ENCODE results near the gene EIF4G3. TPM values are rescaled to one million over a fixed set of nuclear protein-coding genes. Genes with fewer than 3 reads are reported as not detected.
A peak's percentile ranks its signal among the peaks of the same experiment; 100 is the strongest.
"Not testable (repeated sequence)": the region's sequence is repeated elsewhere in the genome, so short reads cannot be mapped to it uniquely, and the experiment has no call there.

The EIF4G3 gene
- total RNA-seq, 2 experiments from 2014 or later, result 47.0 to 55.0 TPM

- intact Hi-C loops (cut with DNase I, micrococcal nuclease), result no loop called here
- Mint-ChIP-seq H3K27ac (no peak overlapping the region), H3K4me3 (no peak overlapping the region), H3K36me3 (ENCODE audit: low read depth) (no peaks in the 10 kb centered on the region), H3K27me3 (no peaks in the 10 kb centered on the region), H3K9me3 (ENCODE audit: low read depth) (no peaks in the 10 kb centered on the region), H3K4me1 (no peaks in the 10 kb centered on the region)
- POLR2A ChIA-PET, result interaction anchor here (0.6 kb wide), 1 partner anchor 844 kb away, joined by 4 read pairs; no protein-coding TSS in a partner anchor
- CTCF ChIA-PET, result interaction anchor here (0.8 to 3.5 kb wide), 2 partner anchors 8 to 11 kb away, joined by 6 to 23 read pairs; no protein-coding TSS in a partner anchor
- DNase-seq (no peak), ATAC-seq (no peak)
Measured at GRCh38 chr1:21184276-21184675, 7.6 kb upstream of the EIF4G3 start.

- DNase-seq, result no peak
- H3K4me1 Mint-ChIP-seq, result peaks cover 2% of the 10 kb centered on the region
- H3K27me3 Mint-ChIP-seq, result no peaks in the 10 kb centered on the region
- POLR2A ChIA-PET, result no interaction called here
- ATAC-seq, result no peak
- intact Hi-C loops (cut with DNase I, micrococcal nuclease), result no loop called here
- H3K4me3 Mint-ChIP-seq, result no peak overlapping the region
- CTCF ChIA-PET, result interaction anchor here (0.6 to 2.4 kb wide), 2 partner anchors 13 to 42 kb away, joined by 3 to 7 read pairs; no protein-coding TSS in a partner anchor
- H3K9me3 Mint-ChIP-seq (ENCODE audit: low read depth), result no peaks in the 10 kb centered on the region
- H3K36me3 Mint-ChIP-seq (ENCODE audit: low read depth), result no peaks in the 10 kb centered on the region
- H3K27ac Mint-ChIP-seq, result no peak overlapping the region
Measured at GRCh38 chr1:21182181-21182731, 5.6 kb upstream of the EIF4G3 start.

GRCh38 chr1:21178271-21178670 lies 1.6 kb upstream of the EIF4G3 start:
- intact Hi-C loops (cut with DNase I, micrococcal nuclease), result loop anchor here (5.0 to 10.0 kb wide), 6 partner anchors 156 to 849 kb away; partner anchors contain the start of gene HP1BP3 (in 1 of the 2)
- CTCF ChIA-PET, result interaction anchor here (0.7 to 1.7 kb wide), 4 partner anchors 9 to 517 kb away, joined by 4 to 7 read pairs (median 4); no protein-coding TSS in a partner anchor
- POLR2A ChIA-PET; ATAC-seq; H3K4me3 Mint-ChIP-seq; H3K27ac Mint-ChIP-seq; H3K9me3 Mint-ChIP-seq (ENCODE audit: low read depth); H3K27me3 Mint-ChIP-seq; DNase-seq: not testable (repeated sequence)
- H3K36me3 Mint-ChIP-seq (ENCODE audit: low read depth), result peaks cover 18% of the 10 kb centered on the region
- H3K4me1 Mint-ChIP-seq, result peaks cover 21% of the 10 kb centered on the region

- H3K27me3 Mint-ChIP-seq, result no peaks in the 10 kb centered on the region
Measured at GRCh38 chr1:21175670-21176581, 771 bp downstream of the EIF4G3 start.

GRCh38 chr1:21175324-21175669 lies 1.4 kb downstream of the EIF4G3 start:
- Mint-ChIP-seq H3K36me3 (ENCODE audit: low read depth) (peaks cover 32% of the 10 kb centered on the region), H3K27ac (peak overlapping the region; percentile 87), H3K9me3 (ENCODE audit: low read depth) (no peaks in the 10 kb centered on the region), H3K27me3 (no peaks in the 10 kb centered on the region), H3K4me3 (peak overlapping the region; percentile 81), H3K4me1 (peaks cover 32% of the 10 kb centered on the region)
- DNase-seq (peak; percentile 56), ATAC-seq (no peak)
- intact Hi-C loops (cut with DNase I, micrococcal nuclease), result loop anchor here (1.0 to 10.0 kb wide), 7 partner anchors 153 to 852 kb away; partner anchors contain the start of gene HP1BP3 (in 1 of the 2)
- ChIA-PET POLR2A (interaction anchor here (0.7 to 1.0 kb wide), 2 partner anchors 313 to 390 kb away, joined by 3 read pairs; no protein-coding TSS in a partner anchor), CTCF (interaction anchor here (0.7 to 4.0 kb wide), 2 partner anchors 20 to 479 kb away, joined by 3 to 14 read pairs; no protein-coding TSS in a partner anchor)

More at GRCh38 chr1:21175670-21176581, 771 bp downstream of the EIF4G3 start:
- intact Hi-C loops (cut with DNase I, micrococcal nuclease), result loop anchor here (1.0 to 10.0 kb wide), 15 partner anchors 117 to 851 kb away; partner anchors contain the start of genes DDOST (in 1 of the 2), HP1BP3 (in 1 of the 2), MUL1 (in 1 of the 2) and NBPF3 (in 1 of the 2)
- ATAC-seq (peak; percentile 0), DNase-seq (peak; percentile 60)
- Mint-ChIP-seq H3K4me1 (peaks cover 32% of the 10 kb centered on the region), H3K9me3 (ENCODE audit: low read depth) (no peaks in the 10 kb centered on the region), H3K27ac (peak overlapping the region; percentile 87), H3K36me3 (ENCODE audit: low read depth) (peaks cover 29% of the 10 kb centered on the region), H3K4me3 (peak overlapping the region; percentile 81)
- POLR2A ChIA-PET, result interaction anchor here (1.0 kb wide), 1 partner anchor 391 kb away, joined by 3 read pairs; no protein-coding TSS in a partner anchor
- CTCF ChIA-PET, result interaction anchor here (0.7 to 4.0 kb wide), 2 partner anchors 19 to 479 kb away, joined by 3 to 14 read pairs; no protein-coding TSS in a partner anchor

- CTCF ChIA-PET, result interaction anchor here (0.9 to 4.0 kb wide), 2 partner anchors 20 to 478 kb away, joined by 3 to 14 read pairs; no protein-coding TSS in a partner anchor
- ATAC-seq, result no peak
- no peak for DNase-seq
- POLR2A ChIA-PET, result interaction anchor here (0.6 to 1.0 kb wide), 3 partner anchors 13 to 390 kb away, joined by 3 read pairs; no protein-coding TSS in a partner anchor
- intact Hi-C loops (cut with DNase I, micrococcal nuclease), result loop anchor here (1.0 to 10.0 kb wide), 7 partner anchors 152 to 853 kb away; partner anchors contain the start of gene HP1BP3 (in 1 of the 2)
- peak overlapping the region; percentile 87 for H3K27ac Mint-ChIP-seq
- no peaks in the 10 kb centered on the region for H3K27me3 Mint-ChIP-seq
- H3K36me3 Mint-ChIP-seq (ENCODE audit: low read depth), result peaks cover 35% of the 10 kb centered on the region
- H3K9me3 Mint-ChIP-seq (ENCODE audit: low read depth), result no peaks in the 10 kb centered on the region
- peaks cover 32% of the 10 kb centered on the region for H3K4me1 Mint-ChIP-seq
- H3K4me3 Mint-ChIP-seq, result peak overlapping the region; percentile 81
Measured at GRCh38 chr1:21174654-21175323, 1.9 kb downstream of the EIF4G3 start.

GRCh38 chr1:21174230-21174629 lies 2.5 kb downstream of the EIF4G3 start:
- no peaks in the 10 kb centered on the region for H3K27me3 Mint-ChIP-seq
- peaks cover 32% of the 10 kb centered on the region for H3K4me1 Mint-ChIP-seq
- POLR2A ChIA-PET, result interaction anchor here (0.5 to 0.6 kb wide), 3 partner anchors 12 to 388 kb away, joined by 3 read pairs; partner anchors contain the start of gene HP1BP3
- ATAC-seq (no peak), DNase-seq (no peak)
- H3K9me3 Mint-ChIP-seq (ENCODE audit: low read depth), result no peaks in the 10 kb centered on the region
- CTCF ChIA-PET, result interaction anchor here (0.5 to 4.0 kb wide), 4 partner anchors 10 to 477 kb away, joined by 3 to 14 read pairs (median 3); no protein-coding TSS in a partner anchor
- intact Hi-C loops (cut with DNase I, micrococcal nuclease), result loop anchor here in 1 of 2 experiments (10.0 kb wide), 3 partner anchors 179 to 389 kb away; partner anchors contain the start of gene HP1BP3
- peak overlapping the region; percentile 87 for H3K27ac Mint-ChIP-seq
- H3K4me3 Mint-ChIP-seq, result peak overlapping the region; percentile 81
- peaks cover 35% of the 10 kb centered on the region for H3K36me3 Mint-ChIP-seq (ENCODE audit: low read depth)

- ChIA-PET CTCF (interaction anchor here (4.0 kb wide), 1 partner anchor 22 kb away, joined by 14 read pairs; no protein-coding TSS in a partner anchor), POLR2A (interaction anchor here (0.7 kb wide), 2 partner anchors 11 to 166 kb away, joined by 3 to 4 read pairs; no protein-coding TSS in a partner anchor)
- intact Hi-C loops (cut with DNase I, micrococcal nuclease), result loop anchor here in 1 of 2 experiments (10.0 kb wide), 3 partner anchors 178 to 388 kb away; partner anchors contain the start of gene HP1BP3
- H3K27me3 Mint-ChIP-seq; H3K9me3 Mint-ChIP-seq (ENCODE audit: low read depth); H3K4me3 Mint-ChIP-seq; ATAC-seq; H3K27ac Mint-ChIP-seq; DNase-seq: not testable (repeated sequence)
- peaks cover 40% of the 10 kb centered on the region for H3K36me3 Mint-ChIP-seq (ENCODE audit: low read depth)
- H3K4me1 Mint-ChIP-seq, result peaks cover 32% of the 10 kb centered on the region
Measured at GRCh38 chr1:21173096-21173495, 3.6 kb downstream of the EIF4G3 start.

GRCh38 chr1:21170837-21171236 lies 5.9 kb downstream of the EIF4G3 start:
- H3K36me3 Mint-ChIP-seq (ENCODE audit: low read depth), result peaks cover 47% of the 10 kb centered on the region
- not testable (repeated sequence) for H3K27me3 Mint-ChIP-seq

GRCh38 chr1:21168444-21168843 lies 8.3 kb downstream of the EIF4G3 start:
- POLR2A ChIA-PET, result interaction anchor here (0.6 kb wide), 1 partner anchor 748 kb away, joined by 3 read pairs; no protein-coding TSS in a partner anchor
- DNase-seq, result no peak
- Mint-ChIP-seq H3K27ac (no peak overlapping the region), H3K4me1 (peaks cover 21% of the 10 kb centered on the region), H3K9me3 (ENCODE audit: low read depth) (no peaks in the 10 kb centered on the region), H3K27me3 (no peaks in the 10 kb centered on the region), H3K4me3 (no peak overlapping the region), H3K36me3 (ENCODE audit: low read depth) (peaks cover 45% of the 10 kb centered on the region)
- intact Hi-C loops (cut with DNase I, micrococcal nuclease), result no loop called here
- no peak for ATAC-seq
- CTCF ChIA-PET, result no interaction called here

More at GRCh38 chr1:21170837-21171236, 5.9 kb downstream of the EIF4G3 start:
- not testable (repeated sequence) for ATAC-seq; H3K4me3 Mint-ChIP-seq; H3K27ac Mint-ChIP-seq; DNase-seq; H3K9me3 Mint-ChIP-seq (ENCODE audit: low read depth)
- POLR2A ChIA-PET, result interaction anchor here (0.7 kb wide), 1 partner anchor 12 kb away, joined by 10 read pairs; no protein-coding TSS in a partner anchor
- CTCF ChIA-PET, result interaction anchor here (1.2 kb wide), 1 partner anchor 12 kb away, joined by 3 read pairs; no protein-coding TSS in a partner anchor
- intact Hi-C loops (cut with DNase I, micrococcal nuclease), result loop anchor here in 1 of 2 experiments (10.0 kb wide), 3 partner anchors 176 to 386 kb away; partner anchors contain the start of gene HP1BP3
- peaks cover 27% of the 10 kb centered on the region for H3K4me1 Mint-ChIP-seq
